HG02610 (cell line): ENCODE data around the gene EPS8L1.
"Not testable (repeated sequence)": the region's sequence is repeated elsewhere in the genome, so short reads cannot be mapped to it uniquely, and the experiment has no call there.

Experiments
- ATAC-seq: cut with Tn5 transposase; IDR thresholded peaks from one replicate; pipeline ENCODE4 v1.9.1; 2021; ENCODE audit warnings: mild to moderate bottlenecking, moderate library complexity; ENCODE audit not compliant: unreplicated experiment

The EPS8L1 gene

GRCh38 chr19:55075371-55075998 lies at the start of gene EPS8L1:
EPS8L1 (plus strand) TSS chr19:55075869; CDS start chr19:55076445, 576 bp downstream.
- no peak for ATAC-seq

DNA sequence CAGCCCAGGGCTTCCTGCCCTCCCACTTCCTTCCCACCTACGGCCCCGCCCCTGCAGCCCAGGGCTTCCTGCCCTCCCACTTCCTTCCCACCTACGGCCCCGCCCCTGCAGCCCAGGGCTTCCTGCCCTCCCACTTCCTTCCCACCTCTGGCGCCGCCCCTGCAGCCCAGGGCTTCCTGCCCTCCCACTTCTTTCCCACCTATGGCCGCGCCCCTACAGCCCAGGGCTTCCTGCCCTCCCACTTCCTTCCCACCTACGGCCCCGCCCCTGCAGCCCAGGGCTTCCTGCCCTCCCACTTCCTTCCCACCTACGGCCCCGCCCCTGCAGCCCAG lies 48.6 kb upstream of the EPS8L1 start:
- not testable (repeated sequence) for ATAC-seq

DNA sequence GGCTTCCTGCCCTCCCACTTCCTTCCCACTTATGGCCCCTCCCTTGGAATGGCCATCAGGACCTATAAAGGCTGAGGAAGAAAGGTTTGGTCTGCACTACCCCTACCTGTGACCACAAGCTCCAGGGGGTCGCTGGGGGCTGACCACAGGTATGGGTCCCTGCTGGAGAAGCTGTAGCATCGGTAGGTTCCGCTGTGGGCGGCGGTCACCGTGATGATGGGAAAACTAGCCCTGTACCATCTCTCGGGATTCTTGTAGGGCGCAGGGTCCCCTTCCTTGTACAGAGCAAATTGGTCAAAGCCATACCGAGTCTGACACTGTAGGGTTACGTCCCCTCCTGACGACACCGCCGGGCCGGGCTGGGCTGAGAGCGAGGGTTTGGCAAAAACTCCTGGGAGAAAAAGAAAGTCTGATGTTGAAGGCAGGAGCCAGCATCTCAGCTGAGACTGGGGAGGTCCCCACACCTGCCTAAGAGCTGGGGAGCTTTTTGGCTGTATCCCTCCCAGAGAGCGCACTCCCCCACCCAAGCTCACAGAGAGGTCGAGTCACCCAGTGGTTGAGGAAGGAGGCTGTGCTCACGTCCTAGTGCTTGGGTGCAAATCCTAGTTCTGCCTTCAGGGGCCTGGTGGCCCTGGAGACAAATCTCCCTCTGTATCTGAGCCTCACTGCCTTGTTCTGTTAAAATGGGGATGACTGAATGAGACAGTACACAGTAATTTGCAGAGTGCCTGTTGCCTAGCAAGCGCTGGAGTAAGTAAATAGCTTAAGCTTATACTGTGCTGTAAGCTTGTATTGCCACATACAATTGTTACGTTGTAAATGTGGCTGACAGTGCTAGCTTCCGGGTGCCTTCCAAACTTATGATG lies 48.0 kb upstream of the EPS8L1 start:
- no peak for ATAC-seq

DNA sequence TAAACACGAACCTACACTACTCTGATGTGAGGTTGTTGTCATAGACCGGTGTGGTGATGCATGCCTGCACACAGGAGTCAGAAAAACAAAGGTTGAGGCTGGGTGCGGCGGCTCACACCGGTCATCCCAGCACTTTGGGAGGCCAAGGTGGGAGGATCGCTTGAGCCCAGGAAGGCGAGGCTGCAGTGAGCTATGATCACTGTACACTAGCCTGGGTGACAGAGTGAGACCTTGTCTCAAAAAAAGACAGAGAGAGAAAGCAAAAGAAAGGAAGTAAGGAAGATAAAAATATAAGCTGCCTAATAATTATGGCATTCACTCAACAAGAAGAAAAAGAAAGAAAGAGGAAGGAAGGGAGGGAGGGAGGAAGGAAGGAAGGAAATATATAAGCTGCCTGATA lies 46.9 kb upstream of the EPS8L1 start:
- ATAC-seq: no peak

DNA sequence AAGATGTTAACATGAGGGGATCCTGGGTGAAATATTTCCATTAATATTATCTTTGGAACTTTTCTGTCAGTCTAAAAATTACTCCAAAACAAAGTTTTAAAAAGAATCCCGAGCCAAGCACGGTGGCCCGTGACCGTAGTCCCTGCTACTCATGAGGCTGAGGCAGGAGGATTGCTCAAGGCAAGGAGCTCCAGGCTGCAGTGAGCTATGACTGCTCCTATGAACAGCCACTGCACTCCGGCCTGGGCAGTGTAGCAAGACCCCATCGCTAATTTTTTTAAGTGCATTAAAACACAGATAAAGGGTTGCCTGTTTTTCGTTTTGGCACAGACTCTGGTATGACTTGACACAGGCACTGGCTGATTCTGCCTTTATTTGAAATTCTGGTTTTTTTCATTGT lies 44.5 kb upstream of the EPS8L1 start:
- no peak for ATAC-seq

DNA sequence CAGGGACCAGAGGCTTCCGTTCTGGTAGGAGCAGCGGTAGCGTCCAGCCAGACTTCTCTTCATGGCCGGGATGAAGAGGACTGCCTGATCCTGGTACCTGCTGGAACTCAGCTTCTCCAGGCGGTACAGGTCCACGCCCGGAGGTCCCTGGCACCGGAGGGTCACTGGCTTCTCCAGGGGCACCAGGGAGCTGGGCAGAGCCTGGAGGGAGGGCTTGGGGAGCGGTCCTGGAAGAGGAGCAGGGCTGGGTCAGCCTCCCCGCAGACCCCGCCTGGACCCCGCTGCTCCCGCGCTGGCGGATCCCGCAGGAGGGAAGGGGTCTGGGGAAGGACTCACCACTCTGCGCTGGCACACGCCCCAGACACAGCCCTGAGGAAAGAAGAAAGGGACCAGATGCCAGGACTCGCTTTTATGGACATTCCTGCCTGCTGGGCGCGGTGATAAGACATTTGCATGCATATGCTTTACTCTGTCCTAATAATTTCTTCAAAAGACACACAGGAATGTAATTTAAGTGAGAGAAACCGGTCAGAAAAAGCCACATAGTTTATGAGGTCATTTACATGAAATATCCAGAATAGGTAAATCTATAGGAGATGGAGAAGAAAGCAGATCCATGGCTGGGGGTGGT lies 43.4 kb upstream of the EPS8L1 start:
- no peak for ATAC-seq

GRCh38 chr19:55032976-55033643 lies 42.6 kb upstream of the EPS8L1 start:
- ATAC-seq: not testable (repeated sequence)

GRCh38 chr19:55034751-55035150 lies 40.9 kb upstream of the EPS8L1 start:
- no peak for ATAC-seq

- no peak for ATAC-seq
These were observed 39.6 kb upstream of the EPS8L1 start for GRCh38 chr19:55036058-55036457.

GRCh38 chr19:55037603-55038002 lies 38.1 kb upstream of the EPS8L1 start:
- not testable (repeated sequence) for ATAC-seq

DNA sequence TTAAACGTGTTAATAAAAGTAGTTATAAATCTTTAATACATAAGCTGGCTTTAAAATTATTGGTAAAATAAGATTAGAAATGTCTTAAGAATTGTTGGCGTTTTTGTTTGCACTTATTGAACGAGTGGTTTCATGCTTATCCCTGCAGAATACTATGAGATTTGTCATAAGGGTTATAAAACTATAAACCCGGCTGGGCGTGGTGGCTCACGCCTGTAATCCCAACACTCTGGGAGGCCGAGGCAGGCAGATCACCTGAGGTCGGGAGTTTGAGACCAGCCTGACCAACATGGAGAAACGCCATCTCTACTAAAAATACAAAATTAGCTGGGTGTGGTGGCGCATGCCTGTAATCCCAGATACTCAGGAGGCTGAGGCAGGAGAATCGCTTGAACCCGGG lies 35.0 kb upstream of the EPS8L1 start:
- not testable (repeated sequence) for ATAC-seq

DNA sequence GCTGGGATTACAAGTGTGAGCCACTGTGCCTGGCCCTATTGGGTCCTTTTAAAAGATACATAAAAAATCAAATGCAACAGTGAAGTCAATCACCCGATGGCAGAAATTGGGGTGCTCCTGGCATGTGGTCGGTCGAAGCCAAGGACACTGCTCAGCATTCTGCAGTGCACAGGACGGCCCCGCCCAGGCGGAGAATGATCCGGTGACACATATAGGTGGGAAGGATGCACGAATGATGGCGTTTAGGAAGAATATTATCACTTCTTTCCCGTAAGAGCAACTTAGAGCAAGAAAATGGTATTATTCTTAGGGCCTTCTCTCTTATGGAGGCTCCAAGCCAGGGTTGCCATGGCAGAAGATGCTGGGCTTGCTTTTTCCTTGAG lies 34.4 kb upstream of the EPS8L1 start:
- no peak for ATAC-seq

- ATAC-seq: no peak
These were observed 33.9 kb upstream of the EPS8L1 start for GRCh38 chr19:55041627-55042343.

DNA sequence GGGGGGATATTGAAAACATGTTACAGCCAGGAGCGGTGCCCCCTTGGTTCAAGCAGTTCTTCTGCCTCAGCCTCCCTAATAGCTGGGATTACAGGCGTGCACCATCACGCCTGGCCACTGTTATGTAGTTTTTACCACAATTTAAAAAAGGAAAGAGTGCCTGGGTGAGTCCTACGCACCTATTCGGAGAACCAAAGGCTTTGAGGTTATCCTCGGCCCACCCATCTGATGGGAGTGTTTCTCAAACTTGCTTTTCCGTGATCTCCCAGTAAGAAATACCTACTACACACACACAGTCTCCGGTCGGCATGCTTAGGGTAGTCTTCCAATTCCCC lies 33.4 kb upstream of the EPS8L1 start:
- no peak for ATAC-seq

- no peak for ATAC-seq
These were observed 33.0 kb upstream of the EPS8L1 start for GRCh38 chr19:55042688-55043087.

DNA sequence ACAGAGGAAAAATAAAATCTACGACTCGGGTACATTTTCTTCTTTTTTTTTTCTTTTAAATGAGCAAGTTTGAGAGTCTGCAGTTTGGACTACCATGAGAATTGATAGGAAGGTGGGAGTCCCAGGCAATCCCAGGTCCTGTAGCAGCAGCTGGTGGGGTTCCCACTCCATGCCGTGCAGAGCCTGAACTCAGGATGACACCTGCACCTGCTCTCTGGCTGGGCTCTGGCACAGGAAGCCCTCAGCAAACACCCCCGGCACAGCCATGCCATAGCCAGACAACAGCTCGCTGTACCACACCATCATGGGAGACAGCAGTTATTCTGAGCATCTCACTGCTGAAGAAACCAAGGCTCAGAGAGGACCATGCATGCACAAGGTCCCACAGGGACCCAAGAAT lies 31.4 kb upstream of the EPS8L1 start:
- ATAC-seq: no peak

GRCh38 chr19:55044771-55045716 lies 30.6 kb upstream of the EPS8L1 start:
- ATAC-seq: no peak

- no peak for ATAC-seq
These were observed 28.6 kb upstream of the EPS8L1 start for GRCh38 chr19:55046975-55047622.

DNA sequence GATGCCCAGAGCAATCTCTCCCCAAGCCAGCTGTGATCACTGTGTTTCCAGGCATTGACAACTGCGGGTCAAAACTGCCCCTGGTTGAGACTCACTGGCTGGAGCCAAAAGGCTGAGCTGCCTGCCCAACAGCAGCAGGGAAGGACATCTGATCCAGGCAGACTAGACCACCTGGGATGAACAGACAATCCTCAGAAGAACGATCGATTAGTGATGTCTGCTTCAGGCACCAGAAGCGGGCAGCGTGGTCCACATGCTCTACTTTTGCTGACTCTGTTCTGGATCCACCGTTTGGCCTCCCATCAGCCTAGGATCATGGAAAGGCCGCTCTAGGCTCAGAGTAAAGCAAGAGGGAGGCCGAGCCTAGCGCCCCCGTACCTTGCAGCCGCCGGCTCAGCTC lies 27.7 kb upstream of the EPS8L1 start:
- ATAC-seq: no peak
